ENCODE data around the gene ALDH1L1. TPM values are rescaled to one million over a fixed set of nuclear protein-coding genes. Genes with fewer than 3 reads are reported as not detected.
A peak's percentile ranks its signal among the peaks of the same experiment; 100 is the strongest.

The ALDH1L1 gene
- polyA plus RNA-seq (2012; ENCODE audit: insufficient read depth, insufficient read length, low read depth) = 1.6 TPM

- peak; percentile 74 for DNase-seq
- Histone ChIP-seq H3K4me1 (peaks cover 3% of the 10 kb centered on the region; the same call in 1 of the 2 replicates), H3K9me3 (no peaks in the 10 kb centered on the region), H3K36me3 (no peaks in the 10 kb centered on the region), H3K4me3 (ENCODE audit: low read depth, low read length) (peak within 1 kb of the TSS; percentile 72), H3K27me3 (peaks cover 8% of the 10 kb centered on the region; the same call in 1 of the 2 replicates)
- no peak for TF ChIP-seq CTCF (IDR thresholded peaks at IDR 0.05; ENCODE audit: low read depth, low read length)
Observed at GRCh38 chr3:126180477-126181397, at the start of gene ALDH1L1. Gene ALDH1L1 (minus strand): TSS chr3:126180586. CDS start chr3:126160979, 19,607 bp downstream.

DNA sequence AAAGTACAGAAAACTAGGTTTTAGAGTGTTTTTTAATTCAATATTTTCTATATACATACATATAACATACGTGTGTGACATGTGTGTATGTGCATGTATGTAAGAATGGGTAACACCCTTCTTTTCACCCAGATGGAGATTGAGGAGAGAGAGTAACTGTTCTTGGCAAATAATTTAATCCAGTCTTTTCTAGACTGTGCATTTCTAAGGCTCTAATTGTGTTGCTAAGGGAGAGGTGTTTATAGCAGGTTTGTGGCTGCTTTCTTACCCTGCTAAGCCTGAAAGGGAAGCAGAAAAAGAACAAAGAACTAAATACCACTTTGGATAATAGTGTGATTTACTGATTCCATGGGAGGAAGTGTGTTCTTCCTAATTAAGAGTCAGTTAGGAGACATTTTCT is 46.0 kb upstream of the ALDH1L1 start:
- peaks cover 11% of the 10 kb centered on the region for H3K27me3 ChIP-seq
- DNase-seq = no peak
- H3K36me3 ChIP-seq = no peaks in the 10 kb centered on the region
- no peak for TF ChIP-seq CTCF (IDR thresholded peaks at IDR 0.05; ENCODE audit: low read depth, low read length)
- no peaks in the 10 kb centered on the region for H3K4me1 ChIP-seq
- H3K4me3 ChIP-seq (ENCODE audit: low read depth, low read length) = no peak overlapping the region
- H3K9me3 ChIP-seq = no peaks in the 10 kb centered on the region; the same call in 1 of the 2 replicates

DNA sequence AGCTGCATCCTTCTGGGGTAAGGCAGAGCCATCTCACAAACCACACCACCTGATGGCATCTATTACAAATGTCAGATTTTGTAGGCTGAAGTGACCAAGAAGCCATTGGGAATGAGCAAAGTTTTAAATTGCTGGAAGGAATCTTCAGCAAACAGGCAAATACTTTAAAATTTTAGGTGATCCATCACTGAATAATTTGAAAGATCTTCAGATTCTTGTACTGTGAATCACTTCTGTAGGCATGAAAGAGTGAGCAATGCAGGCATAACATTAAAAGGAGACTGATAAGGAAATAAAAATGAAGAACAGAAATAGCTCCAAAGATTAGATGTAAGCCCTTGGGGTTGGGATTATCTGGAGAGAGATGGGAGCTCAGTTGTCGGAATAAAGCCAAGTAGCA is 36.0 kb upstream of the ALDH1L1 start:
- DNase-seq = no peak
- Histone ChIP-seq H3K4me1 (no peaks in the 10 kb centered on the region), H3K27me3 (peaks cover 62% of the 10 kb centered on the region), H3K4me3 (ENCODE audit: low read depth, low read length) (no peak overlapping the region), H3K36me3 (no peaks in the 10 kb centered on the region), H3K9me3 (no peaks in the 10 kb centered on the region; the same call in 1 of the 2 replicates)
- TF ChIP-seq CTCF (IDR thresholded peaks at IDR 0.05; ENCODE audit: low read depth, low read length) = no peak

- H3K4me1 ChIP-seq = no peaks in the 10 kb centered on the region; the same call in 1 of the 2 replicates
- no peak for DNase-seq
- H3K4me3 ChIP-seq (ENCODE audit: low read depth, low read length) = peak overlapping the region; percentile 69
- no peaks in the 10 kb centered on the region for H3K36me3 ChIP-seq
- peaks cover 49% of the 10 kb centered on the region for H3K27me3 ChIP-seq
- TF ChIP-seq CTCF (IDR thresholded peaks at IDR 0.05; ENCODE audit: low read depth, low read length) = no peak; the same call in 1 of the 2 replicates
- H3K9me3 ChIP-seq = no peaks in the 10 kb centered on the region
Observed at GRCh38 chr3:126213379-126214028, 33.1 kb upstream of the ALDH1L1 start.

GRCh38 chr3:126212620-126213378 is 32.4 kb upstream of the ALDH1L1 start:
- H3K9me3 ChIP-seq = no peaks in the 10 kb centered on the region
- peaks cover 4% of the 10 kb centered on the region for H3K4me1 ChIP-seq
- H3K4me3 ChIP-seq (ENCODE audit: low read depth, low read length) = peak overlapping the region; percentile 69
- H3K36me3 ChIP-seq = no peaks in the 10 kb centered on the region
- peak; percentile 49 for TF ChIP-seq CTCF (IDR thresholded peaks at IDR 0.05; ENCODE audit: low read depth, low read length)
- peak; percentile 75 for DNase-seq
- H3K27me3 ChIP-seq = peaks cover 49% of the 10 kb centered on the region

Data from BE2C (cell line).